ENCODE data around the gene CERK. TPM values are rescaled to one million over a fixed set of nuclear protein-coding genes. Genes with fewer than 3 reads are reported as not detected.

The CERK gene
- total RNA-seq, 1 donor from 2014 or later = 22.6 TPM

GRCh38 chr22:46777609-46777970 lies 39.5 kb upstream of the CERK start:
- no peak overlapping the region for H3K4me3 ChIP-seq (ENCODE audit: low read depth, low read length)
- no peak for TF ChIP-seq CTCF (conservative IDR thresholded peaks at IDR 0.05; ENCODE audit: low read depth, low read length)
- no peak for DNase-seq (ENCODE audit: low read depth)

DNA sequence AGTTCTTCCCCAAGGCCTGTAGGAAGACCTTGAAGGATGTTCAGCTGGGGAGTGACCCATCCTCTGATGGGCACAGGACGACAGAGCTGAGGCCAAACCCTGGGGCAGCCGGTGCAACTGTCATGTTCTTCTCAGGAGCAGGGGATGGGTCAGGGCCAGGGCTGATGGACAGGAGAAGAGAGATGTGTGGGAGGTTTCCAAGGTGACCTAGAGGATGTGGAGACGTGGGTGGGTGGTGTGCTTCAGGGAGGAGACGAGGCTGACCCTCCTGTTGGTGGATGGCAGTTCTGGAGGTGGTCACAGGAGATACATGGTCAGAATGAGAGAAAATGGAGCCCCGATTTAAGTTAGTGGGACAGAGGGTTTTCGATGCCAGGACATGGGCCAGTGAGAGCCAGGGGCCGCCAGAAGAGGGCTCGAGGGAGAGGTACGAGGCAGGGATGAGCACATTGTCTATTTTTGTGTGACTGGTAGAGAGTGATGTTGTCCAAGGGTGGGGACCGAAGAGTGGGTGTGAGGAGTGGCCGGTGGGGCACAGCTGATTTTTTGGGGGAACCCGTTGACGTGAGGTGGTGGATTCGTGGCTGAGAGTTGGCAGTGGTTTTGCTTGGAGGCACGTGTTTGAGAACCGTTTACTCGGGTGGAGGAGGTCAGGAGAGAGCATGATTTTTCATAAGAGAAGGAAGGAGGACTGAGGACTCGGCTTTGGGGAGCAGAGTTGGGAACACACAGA lies 39.0 kb upstream of the CERK start:
- no peak for DNase-seq (ENCODE audit: low read depth)
- no peak overlapping the region for H3K4me3 ChIP-seq (ENCODE audit: low read depth, low read length)
- no peak for TF ChIP-seq CTCF (conservative IDR thresholded peaks at IDR 0.05; ENCODE audit: low read depth, low read length)

GRCh38 chr22:46775850-46776826 lies 38.1 kb upstream of the CERK start:
- DNase-seq (ENCODE audit: low read depth) = no peak
- TF ChIP-seq CTCF (conservative IDR thresholded peaks at IDR 0.05; ENCODE audit: low read depth, low read length) = no peak
- no peak overlapping the region for H3K4me3 ChIP-seq (ENCODE audit: low read depth, low read length)

GRCh38 chr22:46774980-46775849 lies 37.2 kb upstream of the CERK start:
- H3K4me3 ChIP-seq (ENCODE audit: low read depth, low read length) = no peak overlapping the region
- no peak for TF ChIP-seq CTCF (conservative IDR thresholded peaks at IDR 0.05; ENCODE audit: low read depth, low read length)
- no peak for DNase-seq (ENCODE audit: low read depth)

DNA sequence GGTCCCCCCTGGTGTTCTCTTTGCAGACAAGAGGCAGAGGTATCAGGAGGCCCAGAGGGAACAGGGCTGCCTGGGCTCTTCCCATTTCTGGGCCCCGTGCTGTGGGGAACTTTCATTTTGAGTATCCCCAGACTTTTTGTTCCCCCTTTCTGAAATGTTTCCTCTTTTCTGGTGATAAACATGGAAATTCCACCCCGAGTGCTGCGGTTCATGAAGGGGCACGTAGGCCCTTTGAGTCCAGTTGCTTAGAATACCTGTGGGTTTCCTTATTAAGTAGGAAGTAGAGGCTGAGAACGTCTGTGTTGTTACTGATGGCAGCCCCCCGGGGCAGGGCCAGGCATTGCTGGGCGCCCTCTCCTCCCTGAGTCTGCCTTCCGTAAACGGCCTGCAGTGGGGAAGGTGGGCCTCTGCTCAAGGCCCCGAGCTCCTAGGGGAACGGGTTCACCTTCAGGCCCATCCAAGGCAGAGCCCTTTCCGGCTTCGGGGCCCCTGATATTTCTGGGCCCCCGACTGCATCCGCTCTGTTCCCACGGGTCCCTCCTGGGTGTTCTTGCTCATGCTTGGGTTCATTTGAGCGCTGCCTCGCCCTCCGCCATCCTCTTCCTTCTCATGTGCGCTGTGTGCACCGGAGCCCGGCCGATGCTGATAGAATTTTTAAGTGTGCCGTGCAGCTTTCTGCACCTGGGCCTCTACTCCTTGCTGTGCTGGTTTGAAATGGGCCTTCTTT lies 36.4 kb upstream of the CERK start:
- no peak for TF ChIP-seq CTCF (conservative IDR thresholded peaks at IDR 0.05; ENCODE audit: low read depth, low read length)
- DNase-seq (ENCODE audit: low read depth) = no peak
- H3K4me3 ChIP-seq (ENCODE audit: low read depth, low read length) = no peak overlapping the region

DNA sequence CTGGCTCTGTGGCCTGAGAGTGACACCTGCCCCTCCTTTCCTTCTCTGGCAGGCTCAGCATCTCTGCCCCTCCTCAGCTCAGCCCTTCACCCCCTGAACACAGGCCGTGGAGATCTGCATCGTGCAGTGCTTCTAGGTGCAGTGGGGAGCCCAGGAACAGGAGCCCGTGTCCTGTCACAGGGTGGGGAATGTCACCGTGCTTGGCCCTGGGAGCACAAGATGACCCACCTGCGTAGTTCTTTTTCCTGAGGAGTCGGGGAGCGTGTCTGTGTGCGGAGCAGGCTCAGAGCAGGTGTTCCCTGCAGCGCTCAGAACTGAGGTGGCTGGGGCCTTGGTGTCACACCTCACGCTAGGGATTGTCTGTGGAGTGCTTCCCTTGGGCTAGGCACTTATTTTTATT lies 35.0 kb upstream of the CERK start:
- H3K4me3 ChIP-seq (ENCODE audit: low read depth, low read length) = no peak overlapping the region
- TF ChIP-seq CTCF (conservative IDR thresholded peaks at IDR 0.05; ENCODE audit: low read depth, low read length) = no peak
- DNase-seq (ENCODE audit: low read depth) = no peak

All from epithelial cell of proximal tubule (primary cell).